H9 (cell line): ENCODE results near the gene IL17RE. TPM values are rescaled to one million over a fixed set of nuclear protein-coding genes. Genes with fewer than 3 reads are reported as not detected.
A peak's percentile ranks its signal among the peaks of the same experiment; 100 is the strongest.
"Not testable (repeated sequence)": the region's sequence is repeated elsewhere in the genome, so short reads cannot be mapped to it uniquely, and the experiment has no call there.

ENCODE experiments used
- DNase-seq: peaks from one replicate; pipeline ENCODE4 v3.0.0-alpha.2; 2017
- H2AFZ ChIP-seq: one replicate; pipeline ENCODE4 v1.6.1; 2013; ENCODE audit warnings: mild to moderate bottlenecking, low read length, control low read depth, moderate library complexity
- H2AK5ac ChIP-seq: 2 replicates; pipeline ENCODE4 v1.6.1; 2013; ENCODE audit warnings: low read length, control low read depth, mixed read lengths; ENCODE audit not compliant: insufficient read length
- H2BK120ac ChIP-seq: one replicate; pipeline ENCODE4 v1.6.1; 2013; ENCODE audit warnings: low read depth, mild to moderate bottlenecking, low read length, control low read depth, inconsistent platforms; ENCODE audit not compliant: poor library complexity, severe bottlenecking
- H2BK12ac ChIP-seq: 2 replicates; pipeline ENCODE4 v1.6.1; 2013; ENCODE audit warnings: low read length, control low read depth, mixed read lengths, low read depth; ENCODE audit not compliant: insufficient read length
- H2BK15ac ChIP-seq: 2 replicates; pipeline ENCODE4 v1.6.1; 2013; ENCODE audit warnings: low read depth, low read length, control low read depth
- H2BK20ac ChIP-seq: one replicate; pipeline ENCODE4 v1.6.1; 2013; ENCODE audit warnings: low read depth, mild to moderate bottlenecking, low read length, control low read depth, inconsistent platforms; ENCODE audit not compliant: poor library complexity, severe bottlenecking
- H2BK5ac ChIP-seq: 2 replicates; pipeline ENCODE4 v1.6.1; 2013; ENCODE audit warnings: low read length, control low read depth, mixed read lengths; ENCODE audit not compliant: insufficient read length
- H3K14ac ChIP-seq: 2 replicates; pipeline ENCODE4 v1.6.1; 2013; ENCODE audit warnings: low read length, control low read depth; ENCODE audit not compliant: insufficient read depth
- H3K18ac ChIP-seq: 2 replicates; pipeline ENCODE4 v1.6.1; 2013; ENCODE audit warnings: low read depth, mild to moderate bottlenecking, mixed read lengths, low read length, control low read depth; ENCODE audit not compliant: insufficient read length
- H3K23ac ChIP-seq: 2 replicates; pipeline ENCODE4 v1.6.1; 2013; ENCODE audit warnings: low read length, control low read depth, mixed read lengths, low read depth; ENCODE audit not compliant: insufficient read length
- H3K23me2 ChIP-seq: 2 replicates; pipeline ENCODE4 v1.6.1; 2013; ENCODE audit warnings: low read depth, mild to moderate bottlenecking, mixed read lengths, low read length, control low read depth; ENCODE audit not compliant: insufficient read length, poor library complexity, severe bottlenecking
- H3K27ac ChIP-seq: 2 replicates; pipeline ENCODE4 v1.5.1; 2013; ENCODE audit warnings: low read length, control low read depth, mixed read lengths, low read depth; ENCODE audit not compliant: insufficient read length
- H3K27me3 ChIP-seq: 2 replicates; pipeline ENCODE4 v1.6.1; 2013; ENCODE audit warnings: low read length, control low read depth, inconsistent platforms; ENCODE audit not compliant: insufficient read depth
- H3K4ac ChIP-seq: 2 replicates; pipeline ENCODE4 v1.6.1; 2013; ENCODE audit warnings: low read depth, mild to moderate bottlenecking, control low read depth, inconsistent platforms, low read length, moderate library complexity
- H3K4me1 ChIP-seq: 2 replicates; pipeline ENCODE4 v1.6.1; 2013; ENCODE audit warnings: low read length, control low read depth, inconsistent platforms; ENCODE audit not compliant: insufficient read depth
- H3K4me2 ChIP-seq: 2 replicates; pipeline ENCODE4 v1.6.1; 2013; ENCODE audit warnings: low read length, control low read depth, mixed read lengths; ENCODE audit not compliant: insufficient read length, insufficient read depth
- H3K56ac ChIP-seq: 2 replicates; pipeline ENCODE4 v1.6.1; 2013; ENCODE audit warnings: low read depth, mild to moderate bottlenecking, mixed read lengths, low read length, control low read depth; ENCODE audit not compliant: insufficient read length
- H3K79me1 ChIP-seq: 2 replicates; pipeline ENCODE4 v1.6.1; 2013; ENCODE audit warnings: low read depth, mild to moderate bottlenecking, moderate library complexity, low read length, control low read depth, inconsistent platforms; ENCODE audit not compliant: insufficient read depth, poor library complexity, severe bottlenecking
- H3K79me2 ChIP-seq: 2 replicates; pipeline ENCODE4 v1.6.1; 2013; ENCODE audit warnings: low read length, control low read depth, inconsistent platforms; ENCODE audit not compliant: insufficient read depth
- H3K9ac ChIP-seq: 2 replicates; pipeline ENCODE4 v1.6.1; 2013; ENCODE audit warnings: low read length, control low read depth, mixed read lengths; ENCODE audit not compliant: insufficient read length; ENCODE audit errors: extremely low read depth
- H3K9me3 ChIP-seq: one replicate; pipeline ENCODE4 v1.6.1; 2013; ENCODE audit warnings: low read depth, low read length, inconsistent platforms; ENCODE audit not compliant: control insufficient read depth
- H3T11ph ChIP-seq: one replicate; pipeline ENCODE4 v1.6.1; 2013; ENCODE audit warnings: mild to moderate bottlenecking, low read length, control low read depth, inconsistent platforms
- H4K20me1 ChIP-seq: one replicate; pipeline ENCODE4 v1.6.1; 2013; ENCODE audit not compliant: control insufficient read depth, insufficient read length, insufficient read depth
- H4K5ac ChIP-seq: 2 replicates; pipeline ENCODE4 v1.6.1; 2013; ENCODE audit warnings: low read depth, mild to moderate bottlenecking, mixed read lengths, low read length, control low read depth; ENCODE audit not compliant: insufficient read length
- H4K8ac ChIP-seq: replicated peaks from 2 replicates; pipeline ENCODE4 v1.6.1; 2013; ENCODE audit warnings: low read length, control low read depth, mixed read lengths, low read depth; ENCODE audit not compliant: insufficient read length
- H4K91ac ChIP-seq: 2 replicates; pipeline ENCODE4 v1.6.1; 2013; ENCODE audit warnings: low read depth, mild to moderate bottlenecking, moderate library complexity, mixed read lengths, low read length, control low read depth; ENCODE audit not compliant: insufficient read length
- H3K27ac Mint-ChIP-seq, 3 experiments: 2 replicates in 2 of 3; 3 replicates in 1 of 3; pipeline ENCODE4 v1.8.0; 2020 to 2021; ENCODE audit warnings: mixed read lengths in 3 of 3, mild to moderate bottlenecking in 1 of 3, moderate library complexity in 1 of 3
- H3K27me3 Mint-ChIP-seq: 2 replicates; pipeline ENCODE4 v1.8.0; 2021; ENCODE audit warnings: low read depth, mild to moderate bottlenecking, moderate library complexity, mixed read lengths
- H3K36me3 Mint-ChIP-seq, 3 experiments: 2 replicates in 2 of 3; 3 replicates in 1 of 3; pipeline ENCODE4 v1.8.0; 2020 to 2021; ENCODE audit warnings: low read depth in 3 of 3, mixed read lengths in 3 of 3; ENCODE audit not compliant: insufficient read depth in 1 of 3
- H3K4me1 Mint-ChIP-seq, 2 experiments: 2 replicates each; pipeline ENCODE4 v1.8.0; 2020; ENCODE audit warnings: mixed read lengths in 2 of 2
- H3K4me3 Mint-ChIP-seq, 2 experiments: 2 replicates in 1 of 2; 3 replicates in 1 of 2; pipeline ENCODE4 v1.8.0; 2020 to 2021; ENCODE audit warnings: mild to moderate bottlenecking in 2 of 2, mixed read lengths in 2 of 2, moderate library complexity in 1 of 2
- H3K9me3 Mint-ChIP-seq, 2 experiments: 2 replicates in 1 of 2; 3 replicates in 1 of 2; pipeline ENCODE4 v1.8.0; 2020; ENCODE audit warnings: mild to moderate bottlenecking in 2 of 2, mixed read lengths in 2 of 2, moderate library complexity in 1 of 2
- WGBS: extraction: QIAGEN DNeasy Blood & Tissue Kit; methylation state at CpG from one replicate; pipeline ENCODE4 v1.1.7; 2013; ENCODE audit warnings: missing lambda C conversion rate, low lambda C conversion rate, mixed read lengths; ENCODE audit not compliant: insufficient read length; ENCODE audit errors: extremely low coverage; 5-methylcytosine and 5-hydroxymethylcytosine counted together
- total RNA-seq: library from RNA; stranded (reverse); gene quantifications from 2 replicates; pipeline ENCODE4 v1.2.1, GENCODE V29; 2021
- TF ChIP-seq, protein P1 (sequence below): fragments of 200-600 bp; sonication (generic); conservative IDR thresholded peaks from 3 replicates; pipeline ENCODE4 v1.8.0; 2021; ENCODE audit warnings: antibody characterized with exemption, mild to moderate bottlenecking

The IL17RE gene
- total RNA-seq, 1 experiment from 2014 or later: 2.1 TPM

DNA sequence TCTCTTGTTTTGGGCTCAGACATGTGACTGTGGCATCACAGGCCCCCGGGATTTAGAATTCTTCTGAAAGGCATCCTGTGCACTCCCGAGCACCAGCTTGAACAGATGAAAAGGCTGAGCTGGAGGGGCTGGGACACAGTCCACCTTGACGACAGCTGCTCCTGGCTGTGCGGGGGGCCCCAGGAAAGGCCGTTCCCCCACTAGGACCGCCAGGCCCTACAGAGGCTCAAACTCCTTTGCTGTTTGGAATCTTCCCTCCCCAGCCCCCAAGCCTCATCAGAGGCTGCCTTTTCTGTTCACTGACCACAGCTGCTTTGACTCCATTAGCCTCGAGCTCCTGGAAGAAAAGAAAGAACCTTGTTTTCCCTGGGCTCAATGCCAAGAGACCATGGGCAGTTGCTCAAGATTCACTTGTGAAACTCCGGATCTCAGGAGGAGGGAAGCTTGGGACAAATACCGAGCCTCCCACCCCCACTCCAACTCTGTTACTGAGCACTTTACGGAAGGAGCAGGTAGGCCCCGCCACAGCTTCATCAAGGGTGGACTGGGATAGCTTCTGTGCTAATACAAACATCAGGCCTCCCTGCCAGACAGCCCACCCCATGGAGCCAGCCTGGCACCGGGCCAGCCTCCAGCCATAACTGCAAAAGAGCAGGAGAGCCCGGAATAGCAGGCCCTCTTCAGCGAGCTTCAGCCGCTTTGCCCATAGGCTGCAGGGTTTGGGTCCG, 38.3 kb upstream of the IL17RE start:
- no CpG with 5 or more reads among the region's 16 CpGs for WGBS
- Mint-ChIP-seq H3K4me3 (peak overlapping the region in 1 of 2 experiments; percentile 32; a peak in 1 of 5 replicates), H3K36me3 (no peaks in the 10 kb centered on the region), H3K27me3 (peaks cover 31% of the 10 kb centered on the region), H3K27ac (no peak overlapping the region), H3K9me3 (no peaks in the 10 kb centered on the region), H3K4me1 (peaks cover 12 to 20% of the 10 kb centered on the region in 2 experiments)
- H3K4ac ChIP-seq: no peak overlapping the region
- H3K14ac ChIP-seq: no peak overlapping the region
- no peak overlapping the region for H3T11ph ChIP-seq
- H3K4me2 ChIP-seq: no peak overlapping the region
- H2BK20ac ChIP-seq: no peak overlapping the region
- H2AK5ac ChIP-seq: no peak overlapping the region
- H3K27ac ChIP-seq: no peak overlapping the region
- H2BK120ac ChIP-seq: no peak overlapping the region
- H3K79me2 ChIP-seq: no peaks in the 10 kb centered on the region
- H4K20me1 ChIP-seq: no peaks in the 10 kb centered on the region
- no peak overlapping the region for H4K8ac ChIP-seq
- H2BK12ac ChIP-seq: no peak overlapping the region
- no peaks in the 10 kb centered on the region for H3K79me1 ChIP-seq
- DNase-seq: no peak
- H4K5ac ChIP-seq: no peak overlapping the region
- H2BK15ac ChIP-seq: no peak overlapping the region
- TF ChIP-seq, protein P1, sequence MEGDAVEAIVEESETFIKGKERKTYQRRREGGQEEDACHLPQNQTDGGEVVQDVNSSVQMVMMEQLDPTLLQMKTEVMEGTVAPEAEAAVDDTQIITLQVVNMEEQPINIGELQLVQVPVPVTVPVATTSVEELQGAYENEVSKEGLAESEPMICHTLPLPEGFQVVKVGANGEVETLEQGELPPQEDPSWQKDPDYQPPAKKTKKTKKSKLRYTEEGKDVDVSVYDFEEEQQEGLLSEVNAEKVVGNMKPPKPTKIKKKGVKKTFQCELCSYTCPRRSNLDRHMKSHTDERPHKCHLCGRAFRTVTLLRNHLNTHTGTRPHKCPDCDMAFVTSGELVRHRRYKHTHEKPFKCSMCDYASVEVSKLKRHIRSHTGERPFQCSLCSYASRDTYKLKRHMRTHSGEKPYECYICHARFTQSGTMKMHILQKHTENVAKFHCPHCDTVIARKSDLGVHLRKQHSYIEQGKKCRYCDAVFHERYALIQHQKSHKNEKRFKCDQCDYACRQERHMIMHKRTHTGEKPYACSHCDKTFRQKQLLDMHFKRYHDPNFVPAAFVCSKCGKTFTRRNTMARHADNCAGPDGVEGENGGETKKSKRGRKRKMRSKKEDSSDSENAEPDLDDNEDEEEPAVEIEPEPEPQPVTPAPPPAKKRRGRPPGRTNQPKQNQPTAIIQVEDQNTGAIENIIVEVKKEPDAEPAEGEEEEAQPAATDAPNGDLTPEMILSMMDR: no peak
- no peaks in the 10 kb centered on the region for H3K4me1 ChIP-seq
- H2BK5ac ChIP-seq: no peak overlapping the region
- no peak overlapping the region for H3K18ac ChIP-seq
- H3K27me3 ChIP-seq: no peaks in the 10 kb centered on the region; the same call in 1 of the 2 replicates
- H3K23ac ChIP-seq: no peak overlapping the region
- H3K9me3 ChIP-seq: no peaks in the 10 kb centered on the region
- H4K91ac ChIP-seq: no peak overlapping the region
- H3K9ac ChIP-seq: no peak overlapping the region
- no peak overlapping the region for H2AFZ ChIP-seq
- peaks cover 5% of the 10 kb centered on the region for H3K23me2 ChIP-seq
- no peak overlapping the region for H3K56ac ChIP-seq

DNA sequence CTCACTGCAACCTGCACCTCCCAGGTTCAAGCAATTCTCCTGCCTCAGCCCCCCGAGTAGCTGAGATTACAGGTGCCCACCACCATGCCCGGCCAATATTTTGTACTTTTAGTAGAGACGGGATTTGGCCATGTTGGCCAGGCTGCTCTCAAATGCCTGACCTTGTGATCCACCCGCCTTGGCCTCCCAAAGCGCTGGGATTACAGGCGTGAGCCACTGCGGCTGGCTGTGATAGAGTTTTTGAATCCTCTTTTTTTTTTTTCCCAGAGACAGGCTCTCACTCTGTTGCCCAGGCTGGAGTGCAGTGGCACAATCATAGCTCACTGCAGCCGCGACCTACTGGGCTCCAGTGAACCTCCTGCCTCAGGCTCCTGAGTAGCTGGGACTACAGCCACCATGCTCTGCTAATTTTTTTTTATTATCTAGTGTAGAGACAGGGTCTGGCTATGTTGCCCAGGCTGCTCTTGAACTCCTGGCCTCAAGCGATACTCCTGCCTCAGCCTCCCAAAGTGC, 37.5 kb upstream of the IL17RE start:
- not testable (repeated sequence) for H3K9ac ChIP-seq, H3K23ac ChIP-seq, H2BK12ac ChIP-seq, H2BK15ac ChIP-seq, H3K4me3 Mint-ChIP-seq, H3K56ac ChIP-seq, H2BK20ac ChIP-seq, DNase-seq, H2AFZ ChIP-seq, H3K36me3 Mint-ChIP-seq, H3K4ac ChIP-seq, H4K91ac ChIP-seq, H3T11ph ChIP-seq, H3K4me1 ChIP-seq, H4K20me1 ChIP-seq, H3K4me2 ChIP-seq, H3K14ac ChIP-seq, H3K23me2 ChIP-seq, H2AK5ac ChIP-seq, H2BK120ac ChIP-seq, H2BK5ac ChIP-seq, H3K79me1 ChIP-seq, H3K27ac ChIP-seq, H3K27me3 ChIP-seq, H3K79me2 ChIP-seq, H3K9me3 Mint-ChIP-seq, H4K8ac ChIP-seq, H3K18ac ChIP-seq, H3K27ac Mint-ChIP-seq, H3K9me3 ChIP-seq, H4K5ac ChIP-seq
- Mint-ChIP-seq H3K27me3 (peaks cover 31% of the 10 kb centered on the region), H3K4me1 (peaks cover 11 to 16% of the 10 kb centered on the region in 2 experiments)
- no CpG with 5 or more reads among the region's 10 CpGs for WGBS
